GM21717 (cell line): ENCODE results near the gene ST6GAL1.
A peak's percentile ranks its signal among the peaks of the same experiment; 100 is the strongest.

Experiments
- ATAC-seq: cut with Tn5 transposase; IDR thresholded peaks from one replicate; pipeline ENCODE4 v1.9.1; 2021; ENCODE audit warnings: mild to moderate bottlenecking, moderate library complexity; ENCODE audit not compliant: unreplicated experiment

Gene ST6GAL1

GRCh38 chr3:187072102-187072501 lies 141.8 kb downstream of the ST6GAL1 start:
- ATAC-seq = no peak

DNA sequence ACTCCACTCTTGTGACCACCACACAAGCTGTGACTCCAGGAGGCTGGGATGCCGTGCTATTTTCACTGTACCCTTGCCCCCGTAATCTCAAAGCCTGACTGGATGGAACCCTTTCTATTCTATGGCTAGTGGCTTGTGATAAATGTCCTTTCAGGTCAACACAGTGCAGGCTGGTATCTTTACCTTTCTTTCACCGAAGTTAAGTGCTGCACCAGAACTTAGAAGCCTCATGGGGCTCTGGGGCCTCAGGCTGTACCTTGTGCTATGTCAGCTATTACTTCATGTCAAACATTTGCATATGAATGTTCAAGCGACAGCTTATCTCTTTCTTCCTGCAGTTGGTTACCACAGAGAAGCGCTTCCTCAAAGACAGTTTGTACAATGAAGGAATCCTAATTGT lies 142.2 kb downstream of the ST6GAL1 start:
- no peak for ATAC-seq

GRCh38 chr3:187073581-187074098 lies 143.3 kb downstream of the ST6GAL1 start:
- ATAC-seq = no peak

DNA sequence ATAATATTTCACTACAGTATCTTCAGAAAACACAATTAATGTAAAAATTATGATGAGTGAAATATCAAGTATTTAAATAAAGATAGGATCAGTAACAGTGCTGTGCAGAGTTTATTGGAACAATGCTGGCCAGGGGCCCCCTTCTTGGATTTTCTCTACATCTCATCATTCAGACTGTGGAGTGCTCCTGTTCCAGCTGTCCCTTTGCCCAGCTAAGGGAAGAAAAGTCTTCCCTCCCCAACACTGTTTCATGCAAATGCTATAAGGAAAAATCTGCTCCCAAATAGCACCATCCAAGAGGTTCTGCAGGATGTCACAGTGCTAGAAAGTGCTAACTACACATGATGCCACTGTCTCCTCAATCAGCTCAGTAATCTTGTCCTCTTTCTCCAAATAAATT lies 144.5 kb downstream of the ST6GAL1 start:
- ATAC-seq = no peak

DNA sequence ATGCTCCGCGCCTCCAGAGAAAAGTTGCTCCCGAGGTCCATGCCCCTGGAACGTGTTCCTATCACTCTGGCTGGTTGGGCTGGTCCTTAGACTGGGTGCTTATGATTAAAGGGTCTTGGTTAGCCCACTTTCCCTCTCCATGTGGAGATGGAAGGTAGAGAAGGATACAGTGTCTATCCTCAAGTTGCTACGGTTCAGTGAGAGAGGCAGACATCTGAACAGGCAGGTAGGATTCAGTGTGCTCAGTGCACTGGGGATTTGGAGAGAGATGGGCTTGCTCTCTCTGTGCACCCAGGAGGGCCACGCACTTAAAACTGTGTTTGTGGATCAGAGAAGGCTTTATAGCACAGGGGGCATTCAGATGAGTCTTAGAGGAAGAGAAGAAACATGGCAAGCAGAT lies 146.0 kb downstream of the ST6GAL1 start:
- no peak for ATAC-seq

GRCh38 chr3:187077085-187077484 lies 146.8 kb downstream of the ST6GAL1 start:
- ATAC-seq = no peak

DNA sequence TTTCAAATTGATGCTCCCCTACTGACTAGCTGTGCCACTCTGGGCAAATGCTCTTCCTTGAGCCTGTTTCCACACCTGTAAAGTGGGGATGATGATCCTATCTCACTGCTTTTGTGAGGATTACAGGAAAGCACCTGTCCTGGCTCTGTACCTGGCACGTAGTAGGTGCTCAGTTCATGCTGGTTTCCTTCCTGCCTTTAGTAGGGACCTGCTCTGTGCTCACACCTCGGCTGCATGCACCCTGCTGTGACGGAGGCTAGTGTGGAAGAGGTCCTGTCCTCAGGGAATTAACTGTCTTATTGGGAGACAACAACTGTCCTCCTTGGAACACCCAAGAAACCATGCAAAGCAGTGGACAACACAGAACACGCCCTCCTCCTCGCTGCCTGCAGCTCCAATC lies 147.2 kb downstream of the ST6GAL1 start:
- no peak for ATAC-seq

DNA sequence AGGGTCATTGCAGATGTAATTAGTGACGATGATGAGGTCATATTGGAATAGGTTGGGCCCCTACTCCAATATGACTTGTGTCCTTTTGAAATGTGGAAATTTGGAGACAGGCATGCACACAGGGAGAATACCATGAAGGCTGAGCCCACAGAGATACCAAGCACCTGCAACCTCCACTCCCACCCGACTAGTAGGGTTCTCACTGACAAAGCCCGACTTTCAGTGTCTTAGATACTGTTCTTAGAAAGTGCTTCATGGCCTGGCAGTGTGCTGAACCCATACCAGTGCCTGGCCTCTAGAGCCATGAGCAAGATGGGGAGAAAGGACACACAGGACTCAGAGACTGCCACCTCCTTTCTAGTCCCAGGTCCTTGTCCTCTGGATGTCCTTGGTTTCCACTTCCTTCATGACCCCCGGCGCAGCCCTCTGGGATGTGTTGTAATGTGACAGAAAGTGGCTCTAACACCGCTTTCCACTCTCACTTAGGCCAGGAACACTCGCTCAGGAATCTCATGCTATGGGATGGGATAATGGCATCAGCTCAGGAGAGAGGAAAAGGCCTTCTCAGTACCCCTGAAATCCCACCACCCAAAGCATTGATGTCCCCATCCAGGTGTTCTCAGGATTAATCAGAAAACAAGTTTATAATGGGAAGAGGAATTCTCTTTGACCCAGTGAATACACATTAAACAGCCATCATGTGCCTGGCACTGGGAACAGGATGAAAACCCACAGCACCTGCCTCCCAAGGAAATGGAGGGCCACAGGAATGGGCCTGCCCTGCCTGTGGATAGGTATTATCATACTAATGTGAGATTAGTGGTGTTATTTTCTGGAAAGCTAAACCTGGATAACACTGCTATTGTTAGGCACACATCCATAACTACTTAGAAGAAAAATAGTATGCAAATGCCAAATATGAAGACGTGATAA lies 149.0 kb downstream of the ST6GAL1 start:
- ATAC-seq = no peak

GRCh38 chr3:187080799-187081450 lies 150.6 kb downstream of the ST6GAL1 start:
- ATAC-seq = no peak

GRCh38 chr3:187082758-187083375 lies 152.5 kb downstream of the ST6GAL1 start:
- ATAC-seq = no peak

GRCh38 chr3:187084126-187084525 lies 153.8 kb downstream of the ST6GAL1 start:
- no peak for ATAC-seq

GRCh38 chr3:187084580-187084979 lies 154.3 kb downstream of the ST6GAL1 start:
- ATAC-seq = no peak

DNA sequence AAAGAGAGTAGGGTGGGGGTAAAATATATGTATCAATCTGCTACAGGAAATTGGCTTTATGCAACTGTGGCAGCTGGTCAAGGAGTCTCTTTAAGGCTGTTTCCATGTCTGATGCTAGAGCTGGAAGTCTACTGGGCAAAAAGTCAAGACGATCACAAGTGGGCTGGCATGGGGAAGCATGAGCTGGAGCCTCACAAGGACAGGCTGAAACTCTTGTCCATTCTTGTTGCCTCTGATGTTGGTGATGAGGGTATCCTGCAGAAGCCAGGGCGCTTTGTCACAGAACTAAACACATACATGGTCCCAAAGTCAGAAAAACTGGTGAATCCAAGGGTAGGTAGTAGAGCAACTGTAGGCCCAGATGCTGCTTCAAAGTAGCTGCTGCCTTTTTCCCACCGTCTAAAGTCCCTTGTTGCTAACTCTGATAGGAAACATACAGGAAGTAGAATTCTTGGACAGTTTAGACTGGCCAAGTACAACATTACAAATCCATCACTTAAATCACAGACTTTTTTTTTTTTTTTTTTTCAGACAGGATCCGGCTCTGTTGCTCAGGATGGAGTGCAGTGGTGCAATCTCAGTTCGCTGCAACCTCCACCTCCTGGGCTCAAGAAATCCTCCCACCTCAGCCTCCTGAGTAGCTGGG lies 154.8 kb downstream of the ST6GAL1 start:
- no peak for ATAC-seq

DNA sequence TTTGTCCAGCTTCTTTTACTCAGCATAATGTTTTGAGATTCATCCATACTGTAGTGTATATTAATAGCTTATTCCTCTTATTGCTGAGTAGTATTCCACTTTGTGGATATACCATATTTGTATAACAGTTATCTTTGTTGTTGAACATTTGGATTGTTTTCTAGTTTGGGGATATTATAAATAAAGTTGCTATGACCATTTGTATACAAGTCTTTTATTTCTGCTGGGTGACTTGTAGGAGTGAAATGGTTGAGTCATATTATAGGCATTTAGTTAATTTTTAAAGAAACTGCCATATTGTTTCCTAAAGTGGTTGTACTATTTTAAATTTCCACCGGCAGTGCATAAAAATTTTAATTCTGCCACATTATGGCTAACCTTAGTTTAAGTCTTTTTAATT lies 155.6 kb downstream of the ST6GAL1 start:
- ATAC-seq = no peak

- ATAC-seq = no peak
These were observed 156.5 kb downstream of the ST6GAL1 start for GRCh38 chr3:187086831-187087230.

DNA sequence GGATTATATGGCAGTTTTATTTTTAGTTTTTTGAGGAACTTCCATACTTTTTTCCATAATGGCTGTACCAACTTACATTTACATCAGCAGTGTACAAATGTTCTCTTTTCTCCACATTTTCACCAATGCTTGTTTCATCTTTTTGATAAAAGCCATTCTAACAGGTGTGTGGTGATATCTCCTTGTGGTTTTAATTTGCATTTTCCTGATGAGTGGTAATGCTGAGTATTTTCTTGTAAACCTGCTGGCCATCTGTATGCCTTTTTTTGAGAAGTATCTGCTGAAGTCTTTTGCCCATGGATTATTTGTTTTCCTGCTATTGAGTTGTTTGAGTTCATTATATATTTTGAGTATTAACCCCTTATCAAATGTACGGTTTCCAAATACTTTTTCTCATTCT lies 158.4 kb downstream of the ST6GAL1 start:
- ATAC-seq = no peak

- no peak for ATAC-seq
These were observed 163.0 kb downstream of the ST6GAL1 start for GRCh38 chr3:187093320-187093719.

DNA sequence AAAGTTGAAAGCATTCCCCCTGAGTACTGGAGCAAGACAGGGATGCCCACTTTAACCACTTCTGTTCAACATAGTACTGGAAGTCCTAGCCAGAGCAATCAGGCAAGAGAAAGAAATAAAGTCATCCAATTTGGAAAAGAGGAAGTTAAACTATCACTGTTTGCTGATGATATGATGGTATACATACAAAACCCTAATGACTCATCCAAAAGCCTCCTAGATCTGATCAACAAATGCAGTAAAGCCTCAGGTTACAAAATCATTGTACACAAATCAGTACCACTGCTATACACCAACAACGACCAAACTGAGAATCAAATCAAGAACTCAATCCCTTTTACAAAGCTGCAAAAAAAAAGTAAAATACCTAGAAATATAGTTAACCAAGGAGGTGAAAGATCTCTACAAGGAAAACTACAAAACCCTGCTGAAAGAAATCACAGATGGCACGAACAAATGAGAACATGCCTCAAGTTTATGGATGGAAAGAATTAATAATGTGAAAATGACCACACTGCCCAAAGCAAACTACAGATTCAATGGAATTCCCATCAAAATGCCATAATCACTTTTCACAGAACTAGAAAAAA lies 168.7 kb downstream of the ST6GAL1 start:
- no peak for ATAC-seq

DNA sequence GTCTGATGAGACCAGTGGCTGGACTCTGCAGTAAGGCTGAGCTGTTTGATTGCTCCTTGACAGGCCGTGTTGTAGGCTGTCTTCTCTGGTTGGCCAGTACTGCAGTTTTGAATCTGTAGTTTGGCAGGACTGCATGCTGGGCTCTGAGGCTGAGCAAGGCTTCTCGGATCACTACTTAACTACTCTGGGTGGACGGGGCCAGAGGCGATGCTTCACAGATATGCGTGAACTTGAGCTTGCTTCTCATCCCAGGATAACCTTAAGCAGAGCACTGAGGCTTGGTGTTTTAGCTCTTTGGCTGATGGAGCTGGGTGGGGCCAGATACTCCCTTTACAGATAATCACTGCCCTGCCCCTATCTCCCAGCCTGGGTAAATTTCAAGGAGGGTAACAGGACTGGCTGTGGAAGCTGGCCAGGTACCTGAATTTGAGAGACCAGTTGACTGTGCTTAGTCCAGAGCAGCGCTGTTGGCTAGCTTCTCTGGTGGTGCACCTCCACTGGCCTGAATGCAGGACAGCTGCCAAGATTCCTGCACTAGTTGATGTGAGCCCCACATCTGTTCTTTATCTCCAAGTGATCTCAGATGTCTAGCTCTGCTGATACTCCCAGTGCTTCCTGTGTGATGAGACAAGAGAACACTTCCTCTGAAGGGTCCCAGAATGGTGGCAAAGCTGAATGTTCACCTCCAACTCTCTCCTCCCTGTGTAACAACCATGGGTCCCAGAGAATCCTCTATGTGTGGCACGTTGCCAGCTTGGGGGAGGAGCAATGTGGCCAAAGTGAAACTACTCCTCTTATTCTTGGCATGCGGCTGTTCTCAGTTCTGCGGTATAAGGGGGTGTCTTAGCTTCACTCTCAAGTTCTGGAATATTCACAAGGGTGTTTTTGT lies 171.1 kb downstream of the ST6GAL1 start:
- ATAC-seq = peak; percentile 56
